Measurements from ENCODE around the gene TMEM25. TPM values are rescaled to one million over a fixed set of nuclear protein-coding genes. Genes with fewer than 3 reads are reported as not detected.
A peak's percentile ranks its signal among the peaks of the same experiment; 100 is the strongest.

TMEM25 gene
- total and polyA plus RNA-seq, 12 donors: 27.0 to 113 (median 55.9) TPM

- intact Hi-C loops (cut with DNase I): no loop called here
- Histone ChIP-seq H3K27me3 (no peaks in the 10 kb centered on the region), H3K4me1 (replicated peaks in 1 of 2) (peaks cover 0 to 11% of the 10 kb centered on the region in 2 donors), H3K36me3 (replicated peaks in 1 of 2) (no peaks in the 10 kb centered on the region), H3K4me3 (peak overlapping the region in 2 of 4 donors; percentile 41 to 97), H3K27ac (peak overlapping the region in 3 of 5 donors; percentile 60 to 86 (median 72)), H3K9me3 (replicated peaks in 1 of 3) (no peaks in the 10 kb centered on the region)
- 9 to 24% (median 16%) methylated on average over 5 to 12 of the region's 12 CpGs for WGBS, 4 donors
- DNase-seq: peak in 1 of 7 donors; percentile 32
- TF ChIP-seq CTCF (IDR thresholded peaks at IDR 0.05) (no peak), POLR2A (IDR thresholded peaks at IDR 0.05) (no peak)
Measured at GRCh38 chr11:118531597-118532084, 649 bp downstream of the TMEM25 start.

DNA sequence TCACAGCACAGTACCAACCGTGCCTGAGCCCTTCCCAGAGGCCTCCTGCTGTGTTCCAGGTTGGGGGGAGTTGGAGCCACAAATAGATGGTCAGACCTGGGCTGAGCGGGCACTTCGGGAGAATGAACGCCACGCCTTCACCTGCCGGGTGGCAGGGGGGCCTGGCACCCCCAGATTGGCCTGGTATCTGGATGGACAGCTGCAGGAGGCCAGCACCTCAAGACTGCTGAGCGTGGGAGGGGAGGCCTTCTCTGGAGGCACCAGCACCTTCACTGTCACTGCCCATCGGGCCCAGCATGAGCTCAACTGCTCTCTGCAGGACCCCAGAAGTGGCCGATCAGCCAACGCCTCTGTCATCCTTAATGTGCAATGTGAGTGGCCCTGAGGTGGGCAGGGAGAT lies 1.1 kb downstream of the TMEM25 start:
- Histone ChIP-seq H3K9me3 (replicated peaks in 1 of 3) (no peaks in the 10 kb centered on the region), H3K4me1 (replicated peaks in 1 of 2) (peaks cover 0 to 15% of the 10 kb centered on the region in 2 donors), H3K27ac (peak overlapping the region in 2 of 5 donors; percentile 60 to 72), H3K36me3 (replicated peaks in 1 of 2) (no peaks in the 10 kb centered on the region), H3K27me3 (no peaks in the 10 kb centered on the region), H3K4me3 (peak overlapping the region in 1 of 4 donors; percentile 97)
- DNase-seq: peak in 1 of 7 donors; percentile 47
- intact Hi-C loops (cut with DNase I): no loop called here
- WGBS, 4 donors: 77 to 83% (median 81%) methylated on average over 6 to 10 of the region's 10 CpGs
- TF ChIP-seq CTCF (IDR thresholded peaks at IDR 0.05): no peak
- TF ChIP-seq POLR2A (IDR thresholded peaks at IDR 0.05): no peak

DNA sequence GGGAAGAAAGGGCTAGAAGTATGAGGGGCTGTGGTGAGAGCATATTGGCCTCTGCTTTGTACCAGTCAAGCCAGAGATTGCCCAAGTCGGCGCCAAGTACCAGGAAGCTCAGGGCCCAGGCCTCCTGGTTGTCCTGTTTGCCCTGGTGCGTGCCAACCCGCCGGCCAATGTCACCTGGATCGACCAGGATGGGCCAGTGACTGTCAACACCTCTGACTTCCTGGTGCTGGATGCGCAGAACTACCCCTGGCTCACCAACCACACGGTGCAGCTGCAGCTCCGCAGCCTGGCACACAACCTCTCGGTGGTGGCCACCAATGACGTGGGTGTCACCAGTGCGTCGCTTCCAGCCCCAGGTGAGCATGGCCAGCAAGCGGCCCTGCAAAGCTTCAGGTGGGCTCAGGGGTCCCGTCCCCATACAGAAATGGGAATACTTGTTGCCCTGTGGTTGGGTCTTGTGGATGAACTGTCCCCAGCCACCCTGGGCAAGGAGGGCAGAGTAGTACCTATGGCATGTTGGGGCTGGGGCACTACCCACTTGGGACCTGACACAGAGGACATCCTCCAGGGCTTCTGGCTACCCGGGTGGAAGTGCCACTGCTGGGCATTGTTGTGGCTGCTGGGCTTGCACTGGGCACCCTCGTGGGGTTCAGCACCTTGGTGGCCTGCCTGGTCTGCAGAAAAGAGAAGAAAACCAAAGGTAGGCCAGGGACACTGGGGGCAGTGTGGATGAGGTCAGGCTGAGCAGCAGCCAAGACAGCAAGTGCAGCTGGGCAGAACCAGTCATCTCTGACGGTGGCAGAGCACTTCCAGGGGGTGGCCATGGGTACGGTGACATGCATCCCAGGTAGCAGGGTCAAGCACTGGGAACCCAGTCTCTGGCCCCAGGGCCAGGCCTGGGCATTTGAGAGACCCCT lies 2.1 kb downstream of the TMEM25 start:
- TF ChIP-seq CTCF (IDR thresholded peaks at IDR 0.05): no peak
- TF ChIP-seq POLR2A (IDR thresholded peaks at IDR 0.05): no peak
- WGBS, 4 donors: 90 to 100% (median 95%) methylated on average over 3 to 19 of the region's 19 CpGs
- H3K36me3 ChIP-seq (replicated peaks in 1 of 2): no peaks in the 10 kb centered on the region
- H3K4me1 ChIP-seq (replicated peaks in 1 of 2): peaks cover 0 to 21% of the 10 kb centered on the region in 2 donors
- no peak overlapping the region for H3K27ac ChIP-seq
- H3K9me3 ChIP-seq (replicated peaks in 1 of 3): no peaks in the 10 kb centered on the region
- peak in 1 of 7 donors; percentile 50 for DNase-seq
- H3K4me3 ChIP-seq: no peak overlapping the region
- intact Hi-C loops (cut with DNase I): no loop called here
- H3K27me3 ChIP-seq: no peaks in the 10 kb centered on the region

Measured in adrenal gland (tissue), 12 donors.